ENCODE data around the gene SIPA1L3. TPM values are rescaled to one million over a fixed set of nuclear protein-coding genes. Genes with fewer than 3 reads are reported as not detected.

The SIPA1L3 gene
- total and polyA plus RNA-seq, 9 of the 15 experiments (the other 6 are each of a cell fraction or from before 2014, with no cell fraction given): 0.01 to 6.1 (median 2.5) TPM

- intact Hi-C loops (cut with micrococcal nuclease): no loop called here
- DNase-seq (ENCODE audit: extremely low read depth in 1 of 4, low spot score in 3 of 4) (no peak), ATAC-seq (no peak), FAIRE-seq (no peak)
- Histone ChIP-seq H3K36me3 (ENCODE audit: control insufficient read depth, insufficient read depth, low read length) (no peaks in the 10 kb centered on the region), H3K79me2 (ENCODE audit: control insufficient read depth, insufficient read depth, low read length) (no peaks in the 10 kb centered on the region), H3K27me3 (ENCODE audit: control insufficient read depth in 2 of 2, insufficient read depth in 2 of 2, low read length in 2 of 2) (no peaks in the 10 kb centered on the region; a peak in 1 of 5 replicates), H3K9me3 (replicated peaks; ENCODE audit: control insufficient read depth, insufficient read depth, low read depth, low read length) (no peaks in the 10 kb centered on the region), H3K9me1 (ENCODE audit: control insufficient read depth, insufficient read depth, low read length) (no peaks in the 10 kb centered on the region), H3K4me1 (replicated peaks in 1 of 2; ENCODE audit: control insufficient read depth in 2 of 2, insufficient read depth in 2 of 2, low read length in 2 of 2) (no peaks in the 10 kb centered on the region; a peak in 1 of 5 replicates), H3K4me3 (no peak overlapping the region), H3K4me2 (ENCODE audit: insufficient read depth, low read length) (no peak overlapping the region), H2AFZ (ENCODE audit: low read depth, low read length) (no peak overlapping the region), H3K27ac (ENCODE audit: extremely low read depth, low read depth, low read length) (no peak overlapping the region), H3K9ac (ENCODE audit: insufficient read depth in 1 of 2, low read depth in 2 of 2, low read length in 2 of 2) (peak overlapping the region in 1 of 2 experiments; percentile 35; a peak in 1 of 4 replicates), H4K20me1 (replicated peaks; ENCODE audit: control insufficient read depth, insufficient read depth, low read length) (peaks cover 9% of the 10 kb centered on the region)
- ChIA-PET POLR2A (interaction anchor here (0.7 to 1.2 kb wide), 2 partner anchors 9 to 694 kb away, joined by 3 read pairs; no protein-coding TSS in a partner anchor), CTCF (ENCODE audit: low intra/inter-chr PET ratio) (no interaction called here)
- 31% methylated on average over 12 of the region's 13 CpGs for WGBS (ENCODE audit: insufficient coverage, low coverage, missing lambda C conversion rate)
- no TSS peak for BruUV-seq (replicated peaks)
- in situ Hi-C loops (cut with MboI): no loop called here
- TF ChIP-seq POU5F1 (IDR thresholded peaks at IDR 0.05; ENCODE audit: borderline replicate concordance, low read depth, low read length, partially characterized antibody): no peak
- no peak for TF ChIP-seq E2F3 (CRISPR knock-in tag; IDR thresholded peaks at IDR 0.05)
- TF ChIP-seq, protein P1, sequence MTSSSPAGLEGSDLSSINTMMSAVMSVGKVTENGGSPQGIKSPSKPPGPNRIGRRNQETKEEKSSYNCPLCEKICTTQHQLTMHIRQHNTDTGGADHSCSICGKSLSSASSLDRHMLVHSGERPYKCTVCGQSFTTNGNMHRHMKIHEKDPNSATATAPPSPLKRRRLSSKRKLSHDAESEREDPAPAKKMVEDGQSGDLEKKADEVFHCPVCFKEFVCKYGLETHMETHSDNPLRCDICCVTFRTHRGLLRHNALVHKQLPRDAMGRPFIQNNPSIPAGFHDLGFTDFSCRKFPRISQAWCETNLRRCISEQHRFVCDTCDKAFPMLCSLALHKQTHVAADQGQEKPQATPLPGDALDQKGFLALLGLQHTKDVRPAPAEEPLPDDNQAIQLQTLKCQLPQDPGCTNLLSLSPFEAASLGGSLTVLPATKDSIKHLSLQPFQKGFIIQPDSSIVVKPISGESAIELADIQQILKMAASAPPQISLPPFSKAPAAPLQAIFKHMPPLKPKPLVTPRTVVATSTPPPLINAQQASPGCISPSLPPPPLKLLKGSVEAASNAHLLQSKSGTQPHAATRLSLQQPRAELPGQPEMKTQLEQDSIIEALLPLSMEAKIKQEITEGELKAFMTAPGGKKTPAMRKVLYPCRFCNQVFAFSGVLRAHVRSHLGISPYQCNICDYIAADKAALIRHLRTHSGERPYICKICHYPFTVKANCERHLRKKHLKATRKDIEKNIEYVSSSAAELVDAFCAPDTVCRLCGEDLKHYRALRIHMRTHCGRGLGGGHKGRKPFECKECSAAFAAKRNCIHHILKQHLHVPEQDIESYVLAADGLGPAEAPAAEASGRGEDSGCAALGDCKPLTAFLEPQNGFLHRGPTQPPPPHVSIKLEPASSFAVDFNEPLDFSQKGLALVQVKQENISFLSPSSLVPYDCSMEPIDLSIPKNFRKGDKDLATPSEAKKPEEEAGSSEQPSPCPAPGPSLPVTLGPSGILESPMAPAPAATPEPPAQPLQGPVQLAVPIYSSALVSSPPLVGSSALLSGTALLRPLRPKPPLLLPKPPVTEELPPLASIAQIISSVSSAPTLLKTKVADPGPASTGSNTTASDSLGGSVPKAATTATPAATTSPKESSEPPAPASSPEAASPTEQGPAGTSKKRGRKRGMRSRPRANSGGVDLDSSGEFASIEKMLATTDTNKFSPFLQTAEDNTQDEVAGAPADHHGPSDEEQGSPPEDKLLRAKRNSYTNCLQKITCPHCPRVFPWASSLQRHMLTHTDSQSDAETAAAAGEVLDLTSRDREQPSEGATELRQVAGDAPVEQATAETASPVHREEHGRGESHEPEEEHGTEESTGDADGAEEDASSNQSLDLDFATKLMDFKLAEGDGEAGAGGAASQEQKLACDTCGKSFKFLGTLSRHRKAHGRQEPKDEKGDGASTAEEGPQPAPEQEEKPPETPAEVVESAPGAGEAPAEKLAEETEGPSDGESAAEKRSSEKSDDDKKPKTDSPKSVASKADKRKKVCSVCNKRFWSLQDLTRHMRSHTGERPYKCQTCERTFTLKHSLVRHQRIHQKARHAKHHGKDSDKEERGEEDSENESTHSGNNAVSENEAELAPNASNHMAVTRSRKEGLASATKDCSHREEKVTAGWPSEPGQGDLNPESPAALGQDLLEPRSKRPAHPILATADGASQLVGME (CRISPR knock-in tag; IDR thresholded peaks at IDR 0.05): no peak
- no peak for TF ChIP-seq ZSCAN29 (IDR thresholded peaks at IDR 0.05)
- no peak for TF ChIP-seq MAFF (IDR thresholded peaks at IDR 0.05; ENCODE audit: low read length)
- TF ChIP-seq TRIM28 (IDR thresholded peaks at IDR 0.05): no peak
- TF ChIP-seq, protein P2, sequence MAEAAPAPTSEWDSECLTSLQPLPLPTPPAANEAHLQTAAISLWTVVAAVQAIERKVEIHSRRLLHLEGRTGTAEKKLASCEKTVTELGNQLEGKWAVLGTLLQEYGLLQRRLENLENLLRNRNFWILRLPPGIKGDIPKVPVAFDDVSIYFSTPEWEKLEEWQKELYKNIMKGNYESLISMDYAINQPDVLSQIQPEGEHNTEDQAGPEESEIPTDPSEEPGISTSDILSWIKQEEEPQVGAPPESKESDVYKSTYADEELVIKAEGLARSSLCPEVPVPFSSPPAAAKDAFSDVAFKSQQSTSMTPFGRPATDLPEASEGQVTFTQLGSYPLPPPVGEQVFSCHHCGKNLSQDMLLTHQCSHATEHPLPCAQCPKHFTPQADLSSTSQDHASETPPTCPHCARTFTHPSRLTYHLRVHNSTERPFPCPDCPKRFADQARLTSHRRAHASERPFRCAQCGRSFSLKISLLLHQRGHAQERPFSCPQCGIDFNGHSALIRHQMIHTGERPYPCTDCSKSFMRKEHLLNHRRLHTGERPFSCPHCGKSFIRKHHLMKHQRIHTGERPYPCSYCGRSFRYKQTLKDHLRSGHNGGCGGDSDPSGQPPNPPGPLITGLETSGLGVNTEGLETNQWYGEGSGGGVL (CRISPR knock-in tag; IDR thresholded peaks at IDR 0.05): no peak
- TF ChIP-seq SOX6 (IDR thresholded peaks at IDR 0.05): no peak
- TF ChIP-seq USF2 (CRISPR knock-in tag; IDR thresholded peaks at IDR 0.05): no peak
- no peak for TF ChIP-seq ZNF253 (CRISPR knock-in tag; conservative IDR thresholded peaks at IDR 0.05)
These were observed 82.0 kb downstream of the SIPA1L3 start for GRCh38 chr19:37988758-37989635.

All from K562 (cell line).